HG02870 (cell line): ENCODE data around the gene CTSG.
"Not testable (repeated sequence)": the region's sequence is repeated elsewhere in the genome, so short reads cannot be mapped to it uniquely, and the experiment has no call there.

Experiments used
- ATAC-seq: cut with Tn5 transposase; IDR thresholded peaks from one replicate; pipeline ENCODE4 v1.9.1; 2021; ENCODE audit warnings: mild to moderate bottlenecking, moderate library complexity; ENCODE audit not compliant: unreplicated experiment

The CTSG gene

GRCh38 chr14:24576182-24576581 lies at the start of gene CTSG:
Gene CTSG (minus strand): TSS chr14:24576250. CDS start chr14:24576223, 27 bp downstream.
- no peak for ATAC-seq

- ATAC-seq: no peak
Measured at GRCh38 chr14:24613747-24614146, 37.7 kb upstream of the CTSG start.

GRCh38 chr14:24613241-24613640 lies 37.2 kb upstream of the CTSG start:
- ATAC-seq: no peak

- no peak for ATAC-seq
Measured at GRCh38 chr14:24612196-24612595, 36.1 kb upstream of the CTSG start.

GRCh38 chr14:24609655-24610344 lies 33.8 kb upstream of the CTSG start, which contains the start of gene GZMH:
Gene GZMH (minus strand): TSS chr14:24609685. CDS start chr14:24609613, 72 bp downstream.
- ATAC-seq: peak; percentile 53

- ATAC-seq: no peak
Measured at GRCh38 chr14:24607635-24608514, 31.8 kb upstream of the CTSG start.

- no peak for ATAC-seq
Measured at GRCh38 chr14:24607081-24607480, 31.0 kb upstream of the CTSG start.

- ATAC-seq: no peak
Measured at GRCh38 chr14:24606297-24606696, 30.2 kb upstream of the CTSG start.

- ATAC-seq: peak; percentile 72
Measured at GRCh38 chr14:24605435-24606190, 29.6 kb upstream of the CTSG start.

GRCh38 chr14:24597403-24597802 lies 21.4 kb upstream of the CTSG start:
- ATAC-seq: no peak

- no peak for ATAC-seq
Measured at GRCh38 chr14:24595073-24595808, 19.2 kb upstream of the CTSG start.

GRCh38 chr14:24591004-24591403 lies 15.0 kb upstream of the CTSG start:
- not testable (repeated sequence) for ATAC-seq

GRCh38 chr14:24584402-24584801 lies 8.4 kb upstream of the CTSG start:
- ATAC-seq: not testable (repeated sequence)

GRCh38 chr14:24578558-24578957 lies 2.5 kb upstream of the CTSG start:
- ATAC-seq: no peak

GRCh38 chr14:24576771-24577170 lies 721 bp upstream of the CTSG start:
- no peak for ATAC-seq

- ATAC-seq: no peak
Measured at GRCh38 chr14:24574206-24574774, 1.8 kb downstream of the CTSG start.

GRCh38 chr14:24566318-24566717 lies 9.7 kb downstream of the CTSG start:
- ATAC-seq: no peak

GRCh38 chr14:24565766-24566165 lies 10.3 kb downstream of the CTSG start:
- ATAC-seq: no peak

GRCh38 chr14:24563505-24563904 lies 12.5 kb downstream of the CTSG start:
- ATAC-seq: no peak

- no peak for ATAC-seq
Measured at GRCh38 chr14:24556756-24557155, 19.3 kb downstream of the CTSG start.
